Stimulated activated CD8-positive, alpha-beta memory T cell treated with anti-CD3 and anti-CD28 coated beads, Interleukin-15, amount 100 ng/mL, for 1 hour (primary cell): Measurements from ENCODE around the gene TTC7B.

Source experiments
- DNase-seq: peaks from one replicate; pipeline ENCODE4 v3.0.0-alpha.2; 2020; ENCODE audit warnings: low read depth

TTC7B gene

GRCh38 chr14:90805084-90805391, 11.2 kb downstream of the TTC7B start:
- no peak for DNase-seq

GRCh38 chr14:90804292-90805083, 11.7 kb downstream of the TTC7B start:
- DNase-seq, result no peak

GRCh38 chr14:90803249-90803648, 13.0 kb downstream of the TTC7B start:
- no peak for DNase-seq

- no peak for DNase-seq
Measured at GRCh38 chr14:90799420-90799819, 16.8 kb downstream of the TTC7B start.

GRCh38 chr14:90797919-90798318, 18.3 kb downstream of the TTC7B start:
- no peak for DNase-seq

GRCh38 chr14:90797451-90797850, 18.8 kb downstream of the TTC7B start:
- DNase-seq, result no peak

GRCh38 chr14:90796329-90796728, 19.9 kb downstream of the TTC7B start:
- no peak for DNase-seq

GRCh38 chr14:90795744-90796143, 20.5 kb downstream of the TTC7B start:
- DNase-seq, result no peak

GRCh38 chr14:90791486-90791885, 24.7 kb downstream of the TTC7B start:
- DNase-seq, result no peak

GRCh38 chr14:90788031-90788430, 28.2 kb downstream of the TTC7B start:
- no peak for DNase-seq

GRCh38 chr14:90785876-90786450, 30.3 kb downstream of the TTC7B start:
- no peak for DNase-seq

GRCh38 chr14:90785471-90785870, 30.8 kb downstream of the TTC7B start:
- no peak for DNase-seq

- DNase-seq, result no peak
Measured at GRCh38 chr14:90784621-90785270, 31.5 kb downstream of the TTC7B start.

GRCh38 chr14:90783344-90783743, 32.9 kb downstream of the TTC7B start:
- DNase-seq, result no peak

GRCh38 chr14:90782892-90783291, 33.3 kb downstream of the TTC7B start:
- DNase-seq, result no peak

GRCh38 chr14:90781876-90782275, 34.4 kb downstream of the TTC7B start:
- no peak for DNase-seq

GRCh38 chr14:90781344-90781761, 34.9 kb downstream of the TTC7B start:
- DNase-seq, result no peak

GRCh38 chr14:90780519-90780918, 35.7 kb downstream of the TTC7B start:
- DNase-seq, result no peak

GRCh38 chr14:90778571-90779255, 37.5 kb downstream of the TTC7B start:
- DNase-seq, result no peak

- no peak for DNase-seq
Measured at GRCh38 chr14:90777830-90778485, 38.3 kb downstream of the TTC7B start.

- DNase-seq, result no peak
Measured at GRCh38 chr14:90777358-90777757, 38.9 kb downstream of the TTC7B start.

GRCh38 chr14:90775441-90775840, 40.8 kb downstream of the TTC7B start:
- no peak for DNase-seq
